Adrenal gland (tissue), 5 donors: Measurements from ENCODE around the gene ZNF398.

Experiments used
- POLR2A ChIP-seq, 2 donors: fragments of 450-650 bp; IDR thresholded peaks; one replicate each; pipeline ENCODE4 v1.6.1; 2017; ENCODE audit warnings: antibody characterized with exemption in 2 of 2, mild to moderate bottlenecking in 2 of 2, moderate library complexity in 1 of 2
- TF ChIP-seq, protein P1 (sequence below), 6 experiments: fragments of 450-650 bp in 4 of 6; fragments of 200-600 bp in 2 of 6; sonication (generic) in 1 of 6; IDR thresholded peaks; 1 replicate in 5 of 6; 2 replicates in 1 of 6; pipeline versions ENCODE4 v1.5.1 to v1.8.0; 2016 to 2021; ENCODE audit warnings: antibody characterized with exemption in 6 of 6, mild to moderate bottlenecking in 2 of 6, moderate library complexity in 1 of 6
- donor health status: DM: no; HTN: no; CAD: no.

DNA sequence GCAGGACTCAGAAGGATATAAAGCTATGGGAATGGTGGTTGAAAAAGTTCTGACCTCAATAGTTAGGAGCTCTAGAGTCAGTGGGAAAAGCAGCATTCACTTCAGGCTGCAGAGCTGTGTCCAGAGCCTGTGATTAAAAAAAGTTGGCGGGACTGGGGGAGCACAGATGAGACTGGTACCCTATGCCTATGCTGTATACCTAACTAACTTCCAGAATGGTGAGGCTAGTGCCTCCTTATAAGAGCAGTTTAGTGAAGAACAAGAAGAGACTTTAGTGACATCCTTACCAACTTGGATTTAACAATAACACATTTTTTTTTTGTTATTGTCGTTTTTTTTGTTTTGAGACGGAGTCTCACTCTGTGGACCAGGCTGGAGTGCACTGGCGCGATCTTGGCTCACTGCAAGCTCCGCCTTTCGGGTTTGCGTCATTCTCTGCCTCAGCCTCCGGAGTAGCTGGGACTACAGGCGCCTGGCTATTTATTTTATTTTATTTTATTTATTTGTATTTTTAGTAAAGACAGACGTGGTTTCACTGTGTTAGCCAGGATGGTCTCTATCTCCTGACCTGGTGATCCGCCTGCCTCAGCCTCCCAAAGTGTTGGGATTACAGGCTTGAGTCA is 41.5 kb downstream of the ZNF398 start:
- TF ChIP-seq POLR2A (IDR thresholded peaks at IDR 0.05), result no peak
- TF ChIP-seq, protein P1, sequence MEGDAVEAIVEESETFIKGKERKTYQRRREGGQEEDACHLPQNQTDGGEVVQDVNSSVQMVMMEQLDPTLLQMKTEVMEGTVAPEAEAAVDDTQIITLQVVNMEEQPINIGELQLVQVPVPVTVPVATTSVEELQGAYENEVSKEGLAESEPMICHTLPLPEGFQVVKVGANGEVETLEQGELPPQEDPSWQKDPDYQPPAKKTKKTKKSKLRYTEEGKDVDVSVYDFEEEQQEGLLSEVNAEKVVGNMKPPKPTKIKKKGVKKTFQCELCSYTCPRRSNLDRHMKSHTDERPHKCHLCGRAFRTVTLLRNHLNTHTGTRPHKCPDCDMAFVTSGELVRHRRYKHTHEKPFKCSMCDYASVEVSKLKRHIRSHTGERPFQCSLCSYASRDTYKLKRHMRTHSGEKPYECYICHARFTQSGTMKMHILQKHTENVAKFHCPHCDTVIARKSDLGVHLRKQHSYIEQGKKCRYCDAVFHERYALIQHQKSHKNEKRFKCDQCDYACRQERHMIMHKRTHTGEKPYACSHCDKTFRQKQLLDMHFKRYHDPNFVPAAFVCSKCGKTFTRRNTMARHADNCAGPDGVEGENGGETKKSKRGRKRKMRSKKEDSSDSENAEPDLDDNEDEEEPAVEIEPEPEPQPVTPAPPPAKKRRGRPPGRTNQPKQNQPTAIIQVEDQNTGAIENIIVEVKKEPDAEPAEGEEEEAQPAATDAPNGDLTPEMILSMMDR (IDR thresholded peaks at IDR 0.05), result no peak
